HepG2 (cell line): ENCODE measurements around the gene PFDN5. TPM values are rescaled to one million over a fixed set of nuclear protein-coding genes. Genes with fewer than 3 reads are reported as not detected.

Experiments
- AKNA ChIP-seq: sonication (generic); formaldehyde crosslinking; IDR thresholded peaks from 2 replicates; pipeline ENCODE4 v1.4.0; 2020; ENCODE audit warnings: missing genetic modification reagents, borderline replicate concordance
- BATF2 ChIP-seq: sonication (generic); formaldehyde crosslinking; IDR thresholded peaks from 2 replicates; pipeline ENCODE4 v1.8.0; 2022; ENCODE audit warnings: mild to moderate bottlenecking, missing genetic modification reagents, moderate library complexity
- CAMTA2 ChIP-seq: sonication (generic); formaldehyde crosslinking; IDR thresholded peaks from 2 replicates; pipeline ENCODE4 v1.4.0; 2020; ENCODE audit warnings: mild to moderate bottlenecking, missing genetic modification reagents, borderline replicate concordance
- DRAP1 ChIP-seq: IDR thresholded peaks from 2 replicates; pipeline ENCODE4 v1.6.1; 2016; ENCODE audit warnings: missing genetic modification reagents, missing compliant biosample characterization
- FOXK1 ChIP-seq: sonication (generic); formaldehyde crosslinking; IDR thresholded peaks from 2 replicates; pipeline ENCODE4 v1.4.0; 2020; ENCODE audit warnings: low read depth, missing genetic modification reagents, borderline replicate concordance
- GTF3A ChIP-seq: sonication (generic); formaldehyde crosslinking; conservative IDR thresholded peaks from 2 replicates; pipeline ENCODE4 v1.4.0; 2020; ENCODE audit warnings: mild to moderate bottlenecking, missing genetic modification reagents
- KLF12 ChIP-seq: sonication (generic); formaldehyde crosslinking; IDR thresholded peaks from 2 replicates; pipeline ENCODE4 v1.4.0; 2020; ENCODE audit warnings: missing genetic modification reagents, borderline replicate concordance
- SAFB2 ChIP-seq: sonication (generic); formaldehyde crosslinking; IDR thresholded peaks from 2 replicates; pipeline ENCODE4 v1.5.1; 2020; ENCODE audit warnings: missing genetic modification reagents, low read depth, mild to moderate bottlenecking, borderline replicate concordance
- SAP130 ChIP-seq: IDR thresholded peaks from 2 replicates; pipeline ENCODE4 v1.6.1; 2016; ENCODE audit warnings: low read depth
- TARDBP ChIP-seq: sonication (generic); formaldehyde crosslinking; IDR thresholded peaks from 2 replicates; pipeline ENCODE4 v1.8.0; 2022; ENCODE audit warnings: mild to moderate bottlenecking, missing genetic modification reagents
- THYN1 ChIP-seq: sonication (generic); formaldehyde crosslinking; IDR thresholded peaks from 2 replicates; pipeline ENCODE4 v1.8.1; 2023; ENCODE audit warnings: low read depth, mild to moderate bottlenecking, moderate library complexity, missing genetic modification reagents, borderline replicate concordance
- TP53 ChIP-seq: sonication (generic); formaldehyde crosslinking; conservative IDR thresholded peaks from 2 replicates; pipeline ENCODE4 v1.4.0; 2020; ENCODE audit warnings: missing genetic modification reagents
- UBTF ChIP-seq: sonication (generic); formaldehyde crosslinking; IDR thresholded peaks from 2 replicates; pipeline ENCODE4 v1.4.0; 2020; ENCODE audit warnings: mild to moderate bottlenecking, missing genetic modification reagents
- ZNF281 ChIP-seq: sonication (generic); formaldehyde crosslinking; IDR thresholded peaks from 2 replicates; pipeline ENCODE4 v1.4.0; 2020; ENCODE audit warnings: missing genetic modification reagents, borderline replicate concordance
- ZNF335 ChIP-seq: sonication (generic); formaldehyde crosslinking; IDR thresholded peaks from 2 replicates; pipeline ENCODE4 v1.4.0; 2020; ENCODE audit warnings: missing genetic modification reagents
- ZNF446 ChIP-seq: sonication (generic); formaldehyde crosslinking; IDR thresholded peaks from 2 replicates; pipeline ENCODE4 v1.5.0; 2020; ENCODE audit warnings: mild to moderate bottlenecking, missing genetic modification reagents
- ZNF460 ChIP-seq: sonication (generic); formaldehyde crosslinking; IDR thresholded peaks from 2 replicates; pipeline ENCODE4 v1.5.1; 2020; ENCODE audit warnings: missing genetic modification reagents, mild to moderate bottlenecking, borderline replicate concordance
- ZNF619 ChIP-seq: sonication (generic); formaldehyde crosslinking; IDR thresholded peaks from 2 replicates; pipeline ENCODE4 v1.4.0; 2020; ENCODE audit warnings: mild to moderate bottlenecking, missing genetic modification reagents
- polyA plus RNA-seq, 8 experiments: library from polyadenylated mRNA; depleted of rRNA in 3 of 8; stranded (reverse) in 7 of 8; unstranded in 1 of 8; fragments of >200 nt; fragmentation: Illumina TruSeq in 4 of 8; extraction: Trizol in 4 of 8; gene quantifications; 2 replicates each; pipeline versions ENCODE4 v1.2.1 to v1.2.3, GENCODE V29; 2011 to 2016; ENCODE audit warnings: low read depth in 4 of 8, missing spikeins in 1 of 8, mixed read lengths in 1 of 8; ENCODE audit not compliant: insufficient read depth in 1 of 8
- total RNA-seq, 5 experiments: library from RNA; depleted of rRNA; stranded (reverse); fragments of >200 nt; fragmentation: Illumina TruSeq; extraction: Trizol; gene quantifications; 2 replicates each; pipeline ENCODE4 v1.2.3, GENCODE V29; 2016; ENCODE audit warnings: low read depth in 1 of 5

The PFDN5 gene
- total and polyA plus RNA-seq, 2 of the 13 experiments (the other 11 are each of a cell fraction or from before 2014, with no cell fraction given), result 449 to 462 TPM

DNA sequence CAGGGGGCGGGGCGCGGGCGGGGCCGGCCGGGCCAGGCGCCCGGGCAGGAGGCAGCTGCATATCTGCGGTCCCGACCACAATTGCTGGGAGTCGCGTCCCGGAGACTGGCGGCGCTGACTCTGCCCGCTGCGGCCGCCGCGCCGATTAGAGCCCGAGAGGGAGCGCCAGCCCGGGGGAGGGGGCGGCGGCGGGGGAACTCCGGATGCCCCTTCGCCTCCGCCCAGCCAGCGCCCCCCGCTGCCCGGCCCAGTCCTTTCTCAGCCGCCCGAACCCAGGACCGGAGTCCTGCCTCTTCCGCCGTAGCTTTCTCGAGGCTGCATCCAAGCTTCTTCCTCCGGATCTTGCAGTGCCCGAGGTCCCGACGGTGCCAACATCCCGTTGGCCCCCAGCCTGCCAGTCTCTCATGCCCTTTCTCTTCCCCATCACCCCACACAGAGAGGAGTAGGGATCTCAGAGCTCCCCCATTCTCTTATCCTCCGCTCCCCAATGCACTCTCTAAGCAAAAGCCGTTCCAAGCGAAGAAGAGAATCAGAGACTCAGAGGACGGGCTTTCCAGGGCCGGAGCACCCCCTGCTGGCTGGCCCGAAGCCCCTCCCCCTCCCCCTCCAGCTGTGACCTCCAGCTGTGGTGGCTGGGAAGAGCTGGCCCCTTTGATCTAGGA is 49.6 kb downstream of the PFDN5 start (continued):
- TF ChIP-seq SAP130 (CRISPR knock-in tag), result peak; percentile 37; the same call in 1 of the 2 replicates
- no peak for TF ChIP-seq CAMTA2 (CRISPR knock-in tag)
- no peak for TF ChIP-seq DRAP1 (CRISPR knock-in tag)
- TF ChIP-seq GTF3A (CRISPR knock-in tag), result no peak
- no peak for TF ChIP-seq ZNF446 (CRISPR knock-in tag)
- TF ChIP-seq TARDBP (CRISPR knock-in tag), result 0 out of 2 replicates have a peak, but pooled peaks have one; percentile 20
- TF ChIP-seq ZNF281 (CRISPR knock-in tag), result peak; percentile 89
- TF ChIP-seq ZNF460 (CRISPR knock-in tag), result no peak
- TF ChIP-seq SAFB2, result 0 out of 2 replicates have a peak, but pooled peaks have one; percentile 67
- no peak for TF ChIP-seq ZNF335 (CRISPR knock-in tag)
- TF ChIP-seq AKNA (CRISPR knock-in tag), result no peak
- no peak for TF ChIP-seq ZNF619 (CRISPR knock-in tag)
- TF ChIP-seq BATF2, result no peak
- TF ChIP-seq TP53, result no peak
- no peak for TF ChIP-seq UBTF (CRISPR knock-in tag)
- TF ChIP-seq THYN1, result no peak
- TF ChIP-seq KLF12, result 0 out of 2 replicates have a peak, but pooled peaks have one; percentile 24
- no peak for TF ChIP-seq FOXK1 (CRISPR knock-in tag)
